Tibial nerve (tissue), 4 donors: ENCODE measurements around the gene GPR87. TPM values are rescaled to one million over a fixed set of nuclear protein-coding genes. Genes with fewer than 3 reads are reported as not detected.

Source experiments
- DNase-seq, 2 donors: peaks; one replicate each; pipeline ENCODE4 v3.0.0-alpha.2; 2019; ENCODE audit warnings: low spot score in 2 of 2
- H3K27ac ChIP-seq, 4 donors: fragments of 200-600 bp; sonication (generic) in 3 of 4; one replicate each; pipeline ENCODE4 v1.5.1; 2017 to 2019; ENCODE audit warnings: mild to moderate bottlenecking in 1 of 4
- H3K27me3 ChIP-seq, 2 donors: fragments of 200-600 bp; sonication (generic) in 1 of 2; one replicate each; pipeline versions ENCODE4 v1.5.1 to v1.6.0; 2017 to 2019
- H3K36me3 ChIP-seq, 3 donors: fragments of 200-600 bp; sonication (generic); one replicate each; pipeline ENCODE4 v1.5.1; 2018 to 2019
- H3K4me1 ChIP-seq, 4 donors: fragments of 200-600 bp; sonication (generic) in 3 of 4; one replicate each; pipeline ENCODE4 v1.5.1; 2017 to 2019
- H3K4me3 ChIP-seq, 4 donors: fragments of 200-600 bp; sonication (generic) in 3 of 4; one replicate each; pipeline ENCODE4 v1.5.1; 2017 to 2019; ENCODE audit warnings: mild to moderate bottlenecking in 1 of 4, moderate library complexity in 1 of 4
- H3K9me3 ChIP-seq, 4 donors: fragments of 200-600 bp; sonication (generic) in 3 of 4; one replicate each; pipeline ENCODE4 v1.5.1; 2017 to 2019
- CTCF ChIP-seq, 5 experiments: fragments of 200-600 bp in 3 of 5; fragments of 450-650 bp in 2 of 5; sonication (generic) in 3 of 5; IDR thresholded peaks; one replicate each; pipeline ENCODE4 v1.5.1; 2016 to 2019; ENCODE audit warnings: antibody characterized with exemption in 5 of 5, mild to moderate bottlenecking in 3 of 5, moderate library complexity in 2 of 5
- EP300 ChIP-seq, 2 donors: sonication (generic); formaldehyde crosslinking; IDR thresholded peaks; one replicate each; pipeline ENCODE4 v1.6.1; 2017; ENCODE audit warnings: antibody characterized with exemption in 2 of 2, mild to moderate bottlenecking in 1 of 2
- POLR2A ChIP-seq, 2 donors: fragments of 450-650 bp; IDR thresholded peaks; one replicate each; pipeline ENCODE4 v1.6.1; 2017; ENCODE audit warnings: antibody characterized with exemption in 2 of 2, mild to moderate bottlenecking in 2 of 2, moderate library complexity in 2 of 2
- WGBS, 2 donors: methylation state at CpG; one replicate each; pipeline ENCODE4 v1.1.5; 2018; 5-methylcytosine and 5-hydroxymethylcytosine counted together
- total RNA-seq, 4 donors: library from RNA; depleted of rRNA; stranded (reverse); fragments of >200 nt; gene quantifications; one replicate each; pipeline ENCODE4 v1.1.0, GENCODE V29; 2016

GPR87 gene
- total RNA-seq, 4 donors from 2014 or later, result not detected

DNA sequence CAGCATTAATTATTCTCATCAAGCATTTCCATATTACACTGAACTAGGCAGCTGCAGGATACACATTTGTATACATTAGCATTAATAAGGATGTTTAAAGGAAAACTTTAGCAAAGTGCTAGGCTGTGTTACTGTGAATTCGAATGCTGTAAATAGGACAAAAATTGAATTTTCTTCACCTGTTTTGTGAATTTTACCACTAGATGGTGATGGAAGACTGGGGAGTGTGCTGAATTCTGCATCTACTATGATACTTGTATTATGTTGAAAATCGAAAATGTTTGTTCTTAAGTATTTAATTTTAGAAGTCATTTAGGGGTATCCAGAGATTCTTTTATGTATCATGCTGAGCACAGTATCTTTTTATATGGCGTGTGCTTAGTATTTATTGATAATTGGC is 25.9 kb downstream of the GPR87 start:
- Histone ChIP-seq H3K27me3 (no peaks in the 10 kb centered on the region), H3K4me3 (no peak overlapping the region), H3K27ac (no peak overlapping the region), H3K9me3 (no peaks in the 10 kb centered on the region), H3K4me1 (no peaks in the 10 kb centered on the region), H3K36me3 (no peaks in the 10 kb centered on the region)
- TF ChIP-seq CTCF (IDR thresholded peaks at IDR 0.05) (peak; percentile 9 to 61 (median 44)), POLR2A (IDR thresholded peaks at IDR 0.05) (no peak)
- no peak for DNase-seq
- 37 to 48% methylated on average over 3 of the region's 3 CpGs for WGBS, 2 donors

- Histone ChIP-seq H3K4me3 (no peak overlapping the region), H3K27me3 (no peaks in the 10 kb centered on the region), H3K9me3 (no peaks in the 10 kb centered on the region), H3K4me1 (peaks cover 0 to 2% (median 0%) of the 10 kb centered on the region in 4 donors), H3K27ac (no peak overlapping the region), H3K36me3 (no peaks in the 10 kb centered on the region)
- TF ChIP-seq POLR2A (IDR thresholded peaks at IDR 0.05), result no peak
- no peak for TF ChIP-seq EP300 (IDR thresholded peaks at IDR 0.05)
- TF ChIP-seq CTCF (IDR thresholded peaks at IDR 0.05), result no peak
- DNase-seq, result no peak
- WGBS, 2 donors, result 13 to 88% methylated on average over 3 of the region's 3 CpGs
These were observed 27.2 kb downstream of the GPR87 start for GRCh38 chr3:151289445-151289844.

- no peak overlapping the region for H3K4me3 ChIP-seq
- peaks cover 0 to 22% (median 0%) of the 10 kb centered on the region in 4 donors for H3K4me1 ChIP-seq
- H3K27ac ChIP-seq, result no peak overlapping the region
- TF ChIP-seq POLR2A (IDR thresholded peaks at IDR 0.05), result no peak
- TF ChIP-seq CTCF (IDR thresholded peaks at IDR 0.05), result no peak
- no peak for TF ChIP-seq EP300 (IDR thresholded peaks at IDR 0.05)
- H3K9me3 ChIP-seq, result no peaks in the 10 kb centered on the region
- no peaks in the 10 kb centered on the region for H3K27me3 ChIP-seq
- no peak for DNase-seq
- 68 to 75% methylated on average over 1 of the region's 1 CpG for WGBS, 2 donors
- no peaks in the 10 kb centered on the region for H3K36me3 ChIP-seq
These were observed 30.7 kb downstream of the GPR87 start for GRCh38 chr3:151285940-151286339.

DNA sequence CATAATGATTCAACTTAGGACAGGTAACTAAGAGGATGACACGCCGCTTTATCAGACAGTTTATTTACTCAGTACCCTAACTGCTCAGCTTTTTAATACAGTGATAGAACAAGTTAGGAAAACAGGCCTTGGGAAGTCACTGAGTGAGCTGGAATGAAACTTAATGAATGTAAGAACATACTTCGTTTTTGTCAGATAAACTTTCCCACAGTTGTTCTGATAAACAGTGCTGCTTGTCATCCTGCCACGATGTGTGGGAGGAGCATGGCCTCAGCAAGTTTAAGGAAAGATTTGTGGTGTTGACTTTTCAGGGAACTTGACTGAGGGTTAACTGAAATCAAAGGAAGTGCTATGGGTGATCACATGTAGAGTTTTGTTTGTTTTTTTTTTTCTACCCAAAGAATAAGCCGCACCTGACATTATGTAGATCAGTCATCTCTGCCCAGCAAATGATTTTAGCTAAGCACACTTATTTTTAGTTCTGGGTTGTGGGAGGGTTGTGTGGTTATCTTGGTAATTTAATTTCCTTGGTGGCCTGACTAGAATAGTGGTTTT is 32.6 kb downstream of the GPR87 start:
- DNase-seq, result no peak
- H3K27ac ChIP-seq, result peak overlapping the region in 2 of 4 donors; percentile 29 to 43

DNA sequence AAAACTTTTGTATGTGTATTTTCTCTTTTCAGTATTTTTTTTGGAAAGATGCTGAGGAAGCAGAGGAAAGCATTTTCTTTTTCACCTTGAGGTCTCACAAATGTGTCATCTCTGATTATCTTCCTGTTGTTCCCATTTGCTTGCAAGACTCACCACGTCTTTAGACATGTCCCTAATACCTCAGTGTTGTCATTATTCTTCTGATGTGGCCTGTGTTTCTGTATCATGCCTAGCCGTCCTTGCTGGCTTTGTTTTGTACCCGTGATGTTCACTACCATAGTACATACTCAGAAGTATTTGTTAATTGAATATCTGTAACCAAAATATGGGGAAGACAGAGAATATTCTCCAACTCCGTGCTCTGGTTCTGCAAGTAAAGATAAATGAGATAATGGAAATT is 33.2 kb downstream of the GPR87 start:
- no peak overlapping the region for H3K4me3 ChIP-seq
- no peaks in the 10 kb centered on the region for H3K36me3 ChIP-seq
- 62 to 63% methylated on average over 4 of the region's 4 CpGs for WGBS, 2 donors
- peaks cover 0 to 22% (median 0%) of the 10 kb centered on the region in 4 donors for H3K4me1 ChIP-seq
- H3K27ac ChIP-seq, result peak overlapping the region in 2 of 4 donors; percentile 29 to 43
- DNase-seq, result no peak
- TF ChIP-seq EP300 (IDR thresholded peaks at IDR 0.05) (no peak), POLR2A (IDR thresholded peaks at IDR 0.05) (no peak), CTCF (IDR thresholded peaks at IDR 0.05) (no peak)
- no peaks in the 10 kb centered on the region for H3K27me3 ChIP-seq
- no peaks in the 10 kb centered on the region for H3K9me3 ChIP-seq

More for the DNA sequence above, 32.6 kb downstream of the GPR87 start:
- H3K4me3 ChIP-seq, result no peak overlapping the region
- no peaks in the 10 kb centered on the region for H3K36me3 ChIP-seq
- peaks cover 0 to 22% (median 0%) of the 10 kb centered on the region in 4 donors for H3K4me1 ChIP-seq
- no peaks in the 10 kb centered on the region for H3K9me3 ChIP-seq
- TF ChIP-seq EP300 (IDR thresholded peaks at IDR 0.05), result no peak
- TF ChIP-seq POLR2A (IDR thresholded peaks at IDR 0.05), result no peak
- TF ChIP-seq CTCF (IDR thresholded peaks at IDR 0.05), result no peak
- H3K27me3 ChIP-seq, result no peaks in the 10 kb centered on the region
- WGBS, 2 donors, result 42 to 44% methylated on average over 5 of the region's 5 CpGs
